NCI-H2171 (cell line): ENCODE results near the gene BLTP3A.
A peak's percentile ranks its signal among the peaks of the same experiment; 100 is the strongest.
"Not testable (repeated sequence)": the region's sequence is repeated elsewhere in the genome, so short reads cannot be mapped to it uniquely, and the experiment has no call there.

Experiments
- DNase-seq: peaks from one replicate; lab custom pipeline; 2025; lab: John Stamatoyannopoulos, UW

Gene BLTP3A

GRCh38 chr6:34792605-34793500, 970 bp downstream of the BLTP3A start:
- DNase-seq: no peak

DNA sequence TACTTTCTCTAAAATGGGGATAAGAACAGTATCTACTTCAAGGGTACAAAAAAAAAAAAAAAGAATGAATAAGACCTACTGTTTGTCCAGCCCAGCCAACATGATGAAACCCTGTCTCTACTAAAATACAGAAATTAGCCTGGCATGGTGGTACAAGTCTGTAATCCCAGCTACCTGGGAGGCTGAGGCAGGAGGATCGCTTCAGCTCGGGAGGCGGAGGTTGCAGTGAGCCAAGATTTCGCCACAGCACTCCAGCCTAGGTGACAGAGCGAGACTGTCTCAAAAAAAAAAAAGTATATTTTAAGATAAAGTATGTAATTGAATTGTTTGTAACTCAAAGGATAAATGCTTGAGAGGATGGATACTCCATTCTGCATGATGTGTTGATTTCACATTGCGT, 2.0 kb downstream of the BLTP3A start:
- no peak for DNase-seq

DNA sequence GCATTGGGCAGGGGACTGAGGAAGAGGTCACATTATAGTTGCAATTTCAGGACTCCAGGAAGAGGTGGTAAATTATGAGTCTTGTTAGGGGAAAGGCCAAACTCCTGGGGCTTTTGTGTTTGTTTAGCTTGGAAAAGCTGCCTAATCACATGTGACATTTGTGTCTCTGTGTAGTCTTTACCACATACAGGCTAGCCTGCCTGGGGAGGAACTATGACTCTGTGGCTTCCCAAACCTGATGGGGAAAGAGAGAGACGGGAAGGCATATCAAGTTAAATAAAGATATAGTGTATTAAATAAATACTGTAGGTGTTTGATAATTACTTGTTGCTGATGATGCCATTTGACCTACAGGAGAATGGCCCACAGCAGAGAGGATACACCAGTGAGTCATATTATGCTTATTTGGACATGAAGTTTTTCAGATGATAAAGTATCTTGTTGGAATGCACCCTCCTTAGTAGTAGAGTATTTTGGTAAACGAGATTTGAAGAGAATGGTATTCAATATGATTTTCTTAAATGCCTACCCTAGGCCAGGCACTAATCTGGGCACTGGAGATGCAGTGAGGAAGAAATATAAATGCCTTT, 4.0 kb downstream of the BLTP3A start:
- no peak for DNase-seq

- DNase-seq: no peak
Observed at GRCh38 chr6:34798057-34798456, 6.2 kb downstream of the BLTP3A start.

- no peak for DNase-seq
Observed at GRCh38 chr6:34799547-34799946, 7.7 kb downstream of the BLTP3A start.

GRCh38 chr6:34804543-34804942, 12.7 kb downstream of the BLTP3A start:
- DNase-seq: no peak

DNA sequence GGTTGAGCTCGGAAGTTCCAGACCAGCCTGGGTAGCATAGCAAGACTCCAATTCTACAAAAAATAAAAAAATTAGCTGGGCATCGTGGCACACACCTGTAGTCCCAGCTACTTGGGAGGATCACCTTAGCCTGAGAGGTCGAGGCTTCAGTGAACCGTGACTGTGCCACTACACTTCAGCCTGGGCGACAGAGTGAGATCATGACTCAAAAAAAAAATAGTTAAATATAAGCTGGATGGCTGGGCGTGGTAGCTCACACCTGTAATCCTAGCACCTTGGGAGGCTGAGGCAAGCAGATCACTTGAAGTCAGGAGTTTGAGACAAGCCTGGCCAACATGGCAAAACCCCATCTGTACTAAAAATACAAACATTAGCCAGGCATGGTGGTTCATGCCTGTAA, 13.2 kb downstream of the BLTP3A start:
- not testable (repeated sequence) for DNase-seq

GRCh38 chr6:34806738-34807453, 15.0 kb downstream of the BLTP3A start:
- no peak for DNase-seq

DNA sequence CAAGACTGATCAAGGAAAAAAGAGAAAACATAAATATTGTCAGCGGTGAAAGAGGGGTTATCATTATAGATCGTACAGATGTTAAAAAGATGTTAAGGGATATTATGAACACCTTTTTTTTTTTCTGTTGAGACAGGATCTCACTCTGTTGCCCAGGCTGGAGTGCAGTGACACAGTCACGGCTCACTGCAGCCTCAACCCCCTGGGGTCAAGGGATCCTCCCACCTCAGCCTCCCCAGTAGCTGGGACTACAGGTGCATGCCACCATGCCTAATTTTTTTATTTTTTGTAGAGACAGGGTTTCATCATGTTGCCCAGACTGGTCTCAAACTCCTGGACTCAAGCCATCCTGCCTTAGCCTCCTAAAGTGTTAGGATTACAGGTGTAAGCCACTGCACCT, 16.6 kb downstream of the BLTP3A start:
- not testable (repeated sequence) for DNase-seq

GRCh38 chr6:34809419-34809818, 17.5 kb downstream of the BLTP3A start:
- not testable (repeated sequence) for DNase-seq

DNA sequence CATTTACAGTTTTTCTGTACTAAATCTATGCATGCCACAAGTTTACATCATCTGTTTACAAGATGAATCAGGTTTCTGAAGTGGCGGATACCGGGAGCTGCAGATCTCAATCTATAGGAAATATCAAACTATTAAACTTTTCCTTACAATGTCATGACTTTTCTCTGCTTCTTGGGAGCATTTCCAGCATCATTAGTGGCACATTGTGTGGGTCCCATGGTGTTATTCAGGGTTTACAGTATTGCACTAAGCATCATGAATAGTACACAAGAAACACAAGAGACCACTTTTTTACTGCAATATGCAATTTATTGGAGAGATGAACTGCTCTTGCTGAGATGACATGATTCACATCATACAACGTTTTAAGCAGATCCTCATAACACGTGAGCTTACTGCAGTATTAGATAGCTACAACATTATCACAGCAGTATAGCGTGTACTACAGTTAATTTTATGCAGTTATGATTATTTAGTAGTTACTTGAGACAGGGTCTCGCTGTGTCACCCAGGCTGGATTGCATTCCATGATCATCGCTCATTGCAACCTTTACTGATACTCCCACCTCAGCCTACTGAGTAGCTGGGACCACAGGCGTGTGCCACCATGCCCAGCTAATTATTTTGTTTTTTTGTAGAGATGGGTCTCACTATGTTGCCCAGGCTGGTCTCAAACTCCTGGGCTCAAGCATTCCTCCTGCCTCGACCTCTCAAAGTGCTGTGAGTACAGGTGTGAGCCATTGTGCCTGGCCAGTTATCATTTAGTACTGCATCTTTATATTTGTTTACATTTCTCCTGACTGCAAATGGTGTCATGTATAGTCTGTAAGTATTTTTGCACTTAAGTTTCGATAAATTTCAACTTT, 18.4 kb downstream of the BLTP3A start:
- DNase-seq: no peak

GRCh38 chr6:34810936-34811632, 19.2 kb downstream of the BLTP3A start:
- DNase-seq: no peak

GRCh38 chr6:34813028-34813713, 21.3 kb downstream of the BLTP3A start:
- DNase-seq: peak; percentile 55

- no peak for DNase-seq
Observed at GRCh38 chr6:34816635-34817301, 24.9 kb downstream of the BLTP3A start.

DNA sequence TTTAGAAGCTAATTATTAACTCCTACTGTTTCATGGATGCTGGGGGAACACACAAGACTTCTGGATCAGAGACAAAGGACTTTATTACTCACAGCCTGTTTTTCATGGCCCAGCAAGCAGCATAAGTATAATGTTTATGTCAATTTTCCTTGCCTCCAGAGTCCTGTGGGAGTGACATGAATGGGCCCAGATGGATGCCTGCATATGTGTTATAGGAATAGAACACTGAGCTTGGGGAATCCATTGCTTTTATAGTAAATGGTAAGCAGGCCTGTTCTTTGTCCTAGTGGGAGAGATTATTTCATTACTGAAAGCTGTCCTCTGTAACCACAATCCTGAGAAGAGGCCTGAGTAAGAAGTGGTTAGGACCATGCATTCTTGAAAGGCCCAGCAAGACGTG, 25.6 kb downstream of the BLTP3A start:
- no peak for DNase-seq

DNA sequence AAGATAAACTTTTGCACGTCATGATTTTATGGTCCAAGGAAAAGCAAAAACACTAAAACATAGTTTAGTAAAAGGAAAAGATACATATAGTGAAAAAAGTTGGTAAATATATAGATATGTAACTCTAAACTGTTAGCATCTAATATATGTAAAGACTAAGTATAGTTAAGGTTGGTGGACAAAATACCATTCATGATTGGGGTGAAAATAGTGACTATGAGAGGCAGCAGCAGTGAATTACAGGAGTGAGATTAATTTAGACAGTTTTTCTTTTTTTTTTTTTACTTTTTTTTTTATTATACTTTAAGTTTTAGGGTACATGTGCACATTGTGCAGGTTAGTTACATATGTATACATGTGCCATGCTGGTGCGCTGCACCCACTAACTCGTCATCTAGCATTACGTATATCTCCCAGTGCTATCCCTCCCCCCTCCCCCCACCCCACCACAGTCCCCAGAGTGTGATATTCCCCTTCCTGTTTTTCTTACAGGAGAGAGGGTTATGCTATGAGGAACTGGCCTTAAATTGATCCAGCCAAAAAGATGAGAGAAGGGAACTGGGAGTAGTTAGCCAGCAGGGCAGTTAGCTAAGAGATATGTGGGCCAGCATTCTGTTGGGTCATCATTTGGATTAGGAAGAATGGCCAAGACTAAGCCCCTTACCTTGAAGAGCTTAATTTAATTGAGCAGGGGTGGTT, 27.1 kb downstream of the BLTP3A start:
- not testable (repeated sequence) for DNase-seq

DNA sequence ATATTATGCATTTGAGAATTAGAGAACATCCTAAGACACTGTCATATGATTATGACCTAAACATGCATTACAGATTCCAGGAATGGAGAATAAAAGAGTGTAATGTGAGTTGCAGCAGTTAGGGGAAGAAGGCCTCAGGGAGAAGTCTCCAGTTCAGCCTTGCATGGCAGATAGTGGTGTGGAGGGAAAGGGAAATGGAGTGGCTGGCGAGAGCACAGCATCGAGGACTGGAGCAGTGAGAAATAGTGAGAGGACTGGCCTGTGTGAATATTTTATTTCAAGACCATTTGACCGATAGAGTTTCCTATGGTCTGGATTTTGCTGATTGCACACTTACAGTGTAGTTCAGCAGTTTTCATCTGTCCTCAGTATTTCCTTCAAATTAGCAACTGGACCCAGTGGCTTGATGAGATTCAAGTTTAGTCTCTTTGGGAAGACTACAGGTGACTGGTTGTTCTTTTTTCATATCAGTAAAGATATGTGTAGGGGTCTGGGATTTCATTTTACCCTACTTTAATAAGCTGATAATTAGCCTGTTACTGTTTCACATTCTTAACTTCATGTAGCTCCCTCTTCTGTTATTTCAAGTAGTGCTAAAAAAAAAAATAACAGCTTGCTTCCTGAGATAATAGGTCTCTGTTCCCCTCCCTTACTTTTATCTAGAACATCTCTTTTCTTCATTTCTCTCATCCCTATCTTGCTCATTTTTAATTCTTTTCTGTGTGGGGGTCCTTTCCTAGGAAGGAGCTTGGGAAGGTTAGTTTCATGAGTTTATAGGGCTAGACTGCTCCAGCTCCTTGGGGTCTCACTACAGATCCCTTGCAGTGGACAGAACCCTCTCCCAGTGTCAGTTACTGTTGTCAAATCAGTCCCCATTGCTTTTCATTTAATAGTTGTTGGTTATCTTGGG, 27.9 kb downstream of the BLTP3A start:
- no peak for DNase-seq

DNA sequence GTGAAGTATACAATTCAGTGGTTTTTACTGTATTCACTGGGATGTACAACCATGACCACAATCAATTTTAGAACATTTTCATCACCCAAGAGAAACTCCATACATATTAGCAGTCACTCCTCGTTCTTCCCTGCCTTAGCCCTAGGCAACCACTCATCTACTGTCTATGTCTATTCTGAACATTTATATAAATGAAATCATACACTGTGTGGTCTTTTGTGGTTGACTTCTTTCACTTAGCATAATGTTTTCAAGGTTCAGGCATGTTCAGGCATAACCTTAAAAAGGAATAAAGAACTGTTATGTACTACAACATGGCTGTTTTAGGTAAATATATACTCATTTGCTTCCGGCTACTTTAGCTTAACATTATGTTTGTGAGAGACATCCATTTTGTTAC, 37.3 kb downstream of the BLTP3A start:
- no peak for DNase-seq
